ENCODE results near the gene DUSP9. TPM values are rescaled to one million over a fixed set of nuclear protein-coding genes. Genes with fewer than 3 reads are reported as not detected.
"Not testable (repeated sequence)": the region's sequence is repeated elsewhere in the genome, so short reads cannot be mapped to it uniquely, and the experiment has no call there.

The DUSP9 gene
- total RNA-seq, 1 donor from 2014 or later, result 2.9 TPM

DNA sequence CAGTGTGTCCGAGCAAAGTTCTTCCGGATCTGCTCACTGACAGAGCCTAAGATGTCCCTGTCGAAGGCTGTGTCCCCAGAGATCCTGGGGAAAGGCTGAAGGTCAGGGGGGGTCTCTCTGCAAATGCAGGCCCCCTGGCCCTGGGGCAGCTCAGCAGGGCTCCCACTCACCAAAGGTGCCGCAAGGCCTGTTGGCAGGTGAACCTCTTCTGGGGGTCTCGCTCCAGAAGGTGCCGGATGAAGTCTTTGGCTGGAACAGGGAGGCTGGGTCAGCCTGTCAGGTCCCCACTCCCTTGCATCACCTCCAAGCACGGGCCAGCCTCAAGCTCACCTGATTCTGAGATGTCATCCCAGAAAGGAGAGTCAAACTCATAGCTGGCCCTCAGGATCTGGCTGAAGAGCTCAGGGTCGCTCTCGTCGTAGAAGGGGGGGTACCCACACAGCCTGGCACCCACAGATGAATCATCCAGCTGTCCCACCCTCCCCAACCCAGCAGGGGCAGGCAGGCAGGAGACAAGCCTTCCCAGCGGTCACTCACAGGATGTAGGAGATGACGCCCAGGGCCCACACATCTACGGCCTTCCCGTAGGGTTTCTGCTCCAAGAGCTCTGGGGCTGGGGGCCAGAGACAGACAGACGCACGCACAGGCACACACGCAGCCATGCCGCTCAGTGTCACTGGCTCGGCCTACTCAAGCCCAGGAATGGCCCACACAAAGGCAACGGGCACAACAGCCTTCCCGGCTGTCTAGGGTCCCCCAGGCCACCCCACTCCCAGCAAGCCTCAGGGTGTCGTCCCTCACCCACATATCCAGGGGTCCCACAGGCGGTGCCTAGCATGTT lies 24.0 kb downstream of the DUSP9 start:
- FAIRE-seq (no peak), DNase-seq (ENCODE audit: low spot score in 2 of 2) (no peak)

DNA sequence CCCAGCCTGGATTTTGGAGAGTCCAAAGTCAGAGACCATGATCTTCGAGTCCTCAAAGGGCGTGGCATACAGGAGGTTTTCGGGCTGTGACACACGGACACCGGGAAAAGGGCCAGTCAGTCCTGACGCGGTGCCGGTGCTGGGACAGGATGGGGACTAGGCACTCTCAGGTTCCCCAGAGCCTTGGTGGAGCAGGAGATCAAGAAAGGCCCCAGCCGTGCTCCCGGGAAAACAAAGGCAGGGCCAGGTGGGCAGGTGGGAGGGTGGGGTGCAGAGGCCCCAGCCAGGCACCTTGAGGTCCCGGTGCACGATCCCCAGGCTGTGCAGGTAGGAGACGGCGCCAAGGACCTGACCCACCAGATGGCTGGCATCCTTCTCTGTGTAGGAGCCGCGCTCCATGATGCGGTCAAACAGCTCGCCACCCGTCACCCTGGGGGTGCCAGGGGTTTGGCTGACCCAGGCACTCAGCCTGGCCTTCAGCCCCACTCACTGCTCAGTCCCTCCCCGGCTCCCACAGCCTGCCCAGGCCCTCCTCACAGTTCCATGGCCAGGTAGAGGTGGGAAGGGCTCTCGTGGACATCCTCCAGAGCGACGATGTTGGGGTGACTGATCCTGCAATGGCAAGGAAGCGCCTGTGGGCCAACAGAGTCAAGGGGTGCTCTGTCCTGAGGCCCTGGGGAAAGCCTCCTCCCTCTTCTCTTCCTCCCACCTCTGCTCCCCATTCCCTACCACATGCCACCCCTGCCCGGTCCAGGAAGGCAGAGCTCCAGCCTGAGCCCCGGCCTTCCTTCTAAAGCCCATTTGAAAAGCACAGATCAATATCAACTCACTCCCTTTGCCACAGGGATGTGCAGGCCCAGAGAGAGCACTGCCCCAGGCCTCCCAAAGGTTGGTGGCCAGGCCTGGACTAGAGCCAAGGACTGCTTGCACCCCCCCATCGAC lies 24.9 kb downstream of the DUSP9 start:
- FAIRE-seq, result no peak
- no peak for DNase-seq (ENCODE audit: low spot score in 2 of 2)

DNA sequence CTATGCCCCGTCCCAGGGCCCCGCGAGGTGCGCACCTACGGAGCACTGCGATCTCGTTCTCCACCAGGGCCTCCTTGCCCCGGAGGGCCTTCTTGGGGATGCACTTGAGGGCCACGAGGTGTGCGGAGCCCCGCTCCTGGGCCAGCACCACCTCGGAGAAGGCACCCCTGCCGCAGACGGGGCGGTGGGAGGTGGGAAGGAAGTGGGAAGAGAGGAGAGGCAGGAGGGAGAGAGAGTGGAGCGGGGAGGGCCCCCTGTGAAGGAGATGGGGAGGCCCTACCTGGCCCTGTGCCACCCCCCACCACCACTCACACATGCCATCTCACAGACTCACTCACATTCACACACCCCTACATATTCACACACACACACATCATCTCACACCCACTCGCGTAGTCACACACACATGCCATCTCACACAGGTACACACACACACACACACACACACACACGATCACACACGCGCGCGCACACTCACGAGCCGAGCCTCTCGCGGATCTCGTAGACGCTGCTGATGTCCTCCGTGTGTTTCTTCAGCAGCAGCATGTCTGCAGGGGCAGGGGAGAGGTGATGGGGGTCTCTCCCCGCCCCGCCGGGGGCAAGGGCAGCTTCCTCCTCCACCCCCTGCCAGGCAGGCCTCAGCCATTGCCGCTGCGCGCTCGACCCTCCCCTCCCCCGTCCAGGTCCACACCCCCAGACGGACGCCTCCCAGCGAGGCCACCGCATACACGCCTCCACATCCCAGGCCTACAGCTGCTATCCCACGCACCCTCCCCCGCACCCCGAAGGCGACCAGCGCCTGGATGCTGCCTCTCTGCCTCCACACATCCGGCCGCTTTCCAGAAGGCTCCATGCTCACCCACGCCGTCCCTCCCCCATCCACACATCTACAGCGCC lies 25.8 kb downstream of the DUSP9 start:
- FAIRE-seq, result no peak
- DNase-seq (ENCODE audit: low spot score in 2 of 2), result peak in 1 of 2 donors; percentile 36

- DNase-seq (ENCODE audit: low spot score in 2 of 2) (no peak), FAIRE-seq (no peak)
Measured at GRCh38 chrX:153673428-153674218, 26.6 kb downstream of the DUSP9 start, which contains the start of gene PNCK. Gene PNCK, minus strand, starts transcription at chrX:153673813. Its CDS starts 737 bp downstream, at chrX:153673076.

GRCh38 chrX:153674219-153674851 lies 27.3 kb downstream of the DUSP9 start:
- DNase-seq (ENCODE audit: low spot score in 2 of 2) (no peak), FAIRE-seq (no peak)

DNA sequence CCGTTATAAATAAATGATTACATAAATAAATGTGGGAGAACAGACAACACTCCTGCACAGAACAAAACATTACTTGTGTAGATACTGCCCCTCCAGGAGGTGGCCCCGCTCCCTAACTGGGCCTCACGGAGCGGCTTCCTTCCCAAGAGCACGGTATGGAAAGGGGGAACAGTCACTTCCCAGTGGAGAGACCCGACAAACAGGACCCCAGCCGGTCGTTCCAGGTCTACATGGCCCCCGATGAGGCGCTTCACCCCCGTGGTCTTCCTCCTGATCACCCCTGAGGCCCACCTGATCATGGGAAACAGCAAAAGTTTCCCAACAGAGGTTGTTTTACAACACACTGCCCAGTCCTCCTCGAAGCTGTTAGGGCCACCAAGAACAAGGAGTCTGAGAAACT lies 34.2 kb downstream of the DUSP9 start:
- DNase-seq (ENCODE audit: low spot score in 2 of 2) (no peak), FAIRE-seq (no peak)

GRCh38 chrX:153683486-153683885 lies 36.5 kb downstream of the DUSP9 start:
- not testable (repeated sequence) for DNase-seq (ENCODE audit: low spot score in 2 of 2); FAIRE-seq

DNA sequence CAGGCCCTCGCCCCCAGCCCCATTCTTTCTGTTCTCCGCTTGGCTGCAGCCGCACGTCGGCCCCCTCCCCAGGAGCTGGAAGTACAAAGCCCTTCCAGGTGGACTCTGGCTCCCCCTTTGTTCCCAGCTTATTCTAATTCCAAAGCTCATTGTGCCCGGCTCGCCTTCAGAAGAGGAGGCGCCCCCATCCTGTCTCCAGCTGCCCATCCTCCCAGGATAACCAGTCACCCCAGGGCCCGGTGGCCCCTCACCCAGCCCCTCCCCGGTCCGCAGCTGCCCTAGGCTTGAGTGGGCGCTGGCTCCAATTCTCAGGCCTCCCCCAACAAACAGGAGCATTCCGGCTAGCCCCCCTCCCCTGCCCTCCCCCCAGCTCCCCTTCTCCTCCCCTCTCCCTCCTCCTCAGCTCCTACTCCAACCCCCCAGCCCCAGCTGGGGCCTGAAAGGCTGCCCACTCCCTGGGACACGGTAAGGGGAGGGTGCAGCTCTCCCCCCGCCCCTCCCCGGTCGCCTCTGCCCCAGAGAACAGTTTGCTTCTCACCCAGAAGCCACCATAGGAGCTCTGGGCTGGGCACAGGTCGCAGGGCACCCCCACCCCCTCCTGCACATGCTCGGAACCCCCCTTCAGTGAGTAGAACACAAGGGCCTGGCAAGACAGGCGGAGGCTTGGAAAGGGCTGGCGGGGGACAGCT lies 37.6 kb downstream of the DUSP9 start:
- no peak for DNase-seq (ENCODE audit: low spot score in 2 of 2)

DNA sequence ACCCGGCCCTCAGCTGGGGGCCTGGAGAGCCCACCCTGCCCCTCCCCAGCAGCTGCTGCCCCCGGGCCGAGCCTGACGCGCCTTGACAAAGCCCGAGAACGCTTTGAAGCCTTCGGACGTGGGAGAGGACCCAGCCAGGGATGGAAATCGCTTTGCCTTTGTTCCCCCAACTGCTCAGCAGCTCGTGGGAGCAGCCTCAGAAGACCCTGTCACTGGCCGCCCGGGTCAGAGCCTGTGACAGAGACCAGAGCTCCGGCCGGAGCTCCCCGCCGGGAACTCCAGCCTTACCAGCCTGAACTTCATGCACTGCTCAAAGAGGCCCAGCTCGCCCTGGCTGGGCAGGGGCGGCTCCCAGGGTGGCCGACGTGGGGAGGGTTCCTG lies 38.1 kb downstream of the DUSP9 start:
- no peak for FAIRE-seq
- DNase-seq (ENCODE audit: low spot score in 2 of 2), result no peak

More for the DNA sequence above, 37.6 kb downstream of the DUSP9 start:
- FAIRE-seq, result no peak

DNA sequence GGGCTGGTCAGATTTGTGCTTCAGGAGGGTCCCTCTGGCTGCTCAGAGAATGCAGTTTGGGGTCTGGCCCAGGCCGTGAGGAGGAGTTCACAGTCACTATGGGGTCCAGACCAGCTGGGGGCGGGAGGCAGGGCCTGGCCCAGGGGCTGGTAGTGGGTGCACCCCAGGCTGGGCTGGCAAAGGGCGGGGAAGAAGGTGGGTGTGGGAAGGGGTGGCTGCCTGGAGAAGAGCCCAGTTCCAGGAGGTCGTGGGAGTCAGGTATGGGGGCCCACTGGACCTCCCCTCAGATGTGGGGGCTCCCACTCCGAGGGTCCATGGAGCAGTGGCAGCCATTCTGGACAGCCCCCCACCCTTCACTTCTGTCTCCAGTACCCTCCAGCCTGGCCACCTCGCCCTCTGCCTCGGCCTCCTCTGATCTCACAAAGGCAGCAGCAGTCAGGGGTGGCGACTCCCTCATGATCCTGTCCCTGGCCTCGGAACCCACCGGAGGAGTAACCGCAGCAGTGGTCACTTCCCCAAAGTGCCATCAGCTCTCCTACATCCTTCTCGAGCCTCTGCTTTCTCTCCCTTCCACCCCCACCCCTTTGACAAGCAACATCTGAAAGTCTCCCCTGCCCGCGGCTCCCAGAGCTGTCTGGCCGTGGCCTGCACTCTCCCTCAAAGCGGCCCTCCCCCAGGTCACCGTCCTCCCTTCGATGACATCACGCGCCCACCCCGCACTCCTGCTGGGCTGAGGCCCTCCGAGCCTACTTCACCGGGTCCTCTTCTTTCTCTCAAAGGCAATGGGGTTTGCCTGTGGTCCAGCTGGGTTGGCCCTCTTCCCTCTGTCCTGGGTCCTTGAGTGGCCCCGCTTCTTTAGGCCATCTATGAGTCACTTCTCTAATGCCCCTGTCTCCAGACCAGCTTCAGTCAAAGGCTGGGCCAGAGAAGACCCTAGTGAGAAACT lies 39.0 kb downstream of the DUSP9 start:
- no peak for FAIRE-seq

DNA sequence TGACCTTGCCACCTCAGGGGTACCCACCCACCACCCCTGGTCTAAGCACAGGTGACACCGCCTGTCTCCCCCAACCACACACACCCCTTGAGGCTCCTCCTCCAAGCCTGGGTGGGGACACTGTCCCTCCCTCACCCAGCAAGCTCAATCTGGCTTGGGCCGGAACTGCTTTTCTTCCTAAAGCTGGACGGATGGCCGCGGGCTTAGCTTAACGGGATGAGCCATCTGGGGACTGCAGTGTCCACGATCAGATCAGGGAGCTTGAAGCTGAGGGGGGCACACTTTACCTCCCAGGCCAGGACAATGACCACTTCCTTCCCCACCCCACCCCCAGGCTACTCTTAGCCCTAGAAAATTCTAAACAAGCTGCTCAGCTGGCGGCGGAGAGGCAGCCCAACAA lies 39.7 kb downstream of the DUSP9 start:
- DNase-seq (ENCODE audit: low spot score in 2 of 2) (no peak), FAIRE-seq (no peak)

More for the DNA sequence above, 39.0 kb downstream of the DUSP9 start:
- DNase-seq (ENCODE audit: low spot score in 2 of 2), result no peak

GRCh38 chrX:153687121-153688039 lies 40.4 kb downstream of the DUSP9 start, which contains the start of gene SLC6A8:
Gene SLC6A8, plus strand, starts transcription at chrX:153687926. Its CDS starts 649 bp downstream, at chrX:153688575.
- FAIRE-seq (no peak), DNase-seq (ENCODE audit: low spot score in 2 of 2) (peak; percentile 79 to 85)

DNA sequence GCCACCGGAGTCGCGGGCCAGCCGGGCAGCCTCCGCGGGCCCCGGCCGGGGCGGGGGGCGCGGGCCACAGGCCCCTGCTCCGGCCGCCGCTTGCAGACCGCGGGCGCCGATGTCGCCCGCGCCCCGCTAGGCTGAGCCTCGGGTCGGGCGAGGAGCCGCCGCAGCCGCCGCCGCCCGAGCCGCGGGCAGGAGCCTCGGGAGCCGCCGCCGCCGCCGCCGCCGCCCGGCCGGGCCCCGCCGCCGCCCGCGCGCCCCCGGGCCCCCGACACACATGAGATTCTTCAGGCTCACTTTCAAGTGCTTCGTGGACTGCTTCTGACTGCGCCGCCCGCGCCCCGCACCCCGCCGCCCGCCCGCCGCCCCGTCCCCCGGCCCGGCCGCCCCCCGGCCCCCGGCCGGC lies 41.1 kb downstream of the DUSP9 start:
- no peak for DNase-seq (ENCODE audit: low spot score in 2 of 2)
- no peak for FAIRE-seq

GRCh38 chrX:153688506-153688905 lies 41.5 kb downstream of the DUSP9 start:
- DNase-seq (ENCODE audit: low spot score in 2 of 2), result no peak
- FAIRE-seq, result no peak

DNA sequence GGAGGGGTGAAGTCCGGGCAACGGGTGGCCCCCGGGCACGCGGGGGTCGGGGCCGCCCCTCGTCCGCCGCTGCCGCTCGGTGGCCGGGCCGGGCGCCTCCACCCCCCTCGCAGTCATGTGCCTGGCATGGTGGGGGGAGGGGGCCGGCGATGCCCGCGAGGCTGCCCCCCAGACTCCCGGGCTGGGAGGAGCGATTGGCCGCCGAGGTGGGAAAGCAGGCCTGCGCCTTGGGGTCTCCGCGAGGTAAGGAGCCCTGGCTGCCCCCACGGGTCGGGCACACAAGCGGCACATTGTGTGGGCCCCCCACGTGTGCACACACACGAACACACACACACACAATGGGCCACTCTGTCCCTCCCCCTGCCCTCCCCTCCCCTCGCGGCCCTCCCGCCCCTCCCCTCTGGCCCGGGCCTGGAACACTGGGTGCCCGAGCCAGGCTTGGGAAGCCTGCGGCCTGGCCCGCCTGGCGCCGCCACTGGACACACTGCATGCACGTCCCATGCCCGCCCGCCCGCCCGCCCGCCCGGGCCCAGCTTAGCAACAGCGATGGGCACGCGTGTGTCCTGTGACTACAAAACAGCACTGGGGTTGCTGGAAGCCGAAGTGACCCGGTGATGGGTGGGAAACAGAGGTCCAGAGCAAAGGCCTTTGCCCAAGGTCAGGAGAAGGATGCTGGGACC lies 42.0 kb downstream of the DUSP9 start:
- DNase-seq (ENCODE audit: low spot score in 2 of 2), result peak in 1 of 2 donors; percentile 79
- no peak for FAIRE-seq

Measured in frontal cortex (tissue), 4 donors.